IPS-15b (cell line): ENCODE results near the gene NRDE2.

ENCODE experiments used
- H3K27me3 ChIP-seq: one replicate; pipeline ENCODE4 v1.6.1; 2013; ENCODE audit warnings: low read length; ENCODE audit not compliant: control insufficient read depth, insufficient read depth
- H3K36me3 ChIP-seq: one replicate; pipeline ENCODE4 v1.6.1; 2013; ENCODE audit warnings: low read length; ENCODE audit not compliant: control insufficient read depth, insufficient read depth
- H3K4me1 ChIP-seq: one replicate; pipeline ENCODE4 v1.6.1; 2013; ENCODE audit warnings: mild to moderate bottlenecking, low read length; ENCODE audit not compliant: control insufficient read depth, insufficient read depth
- H3K4me3 ChIP-seq: one replicate; pipeline ENCODE4 v1.5.1; 2013; ENCODE audit warnings: low read depth, low read length
- H3K9ac ChIP-seq: one replicate; pipeline ENCODE4 v1.6.1; 2013; ENCODE audit warnings: low read depth, mild to moderate bottlenecking, low read length
- H3K9me3 ChIP-seq: one replicate; pipeline ENCODE4 v1.6.1; 2013; ENCODE audit warnings: mild to moderate bottlenecking, low read length; ENCODE audit not compliant: control insufficient read depth, insufficient read depth

The NRDE2 gene

GRCh38 chr14:90336985-90337384 is 5.2 kb upstream of the NRDE2 start:
- peaks cover 5% of the 10 kb centered on the region for H3K27me3 ChIP-seq
- no peaks in the 10 kb centered on the region for H3K9me3 ChIP-seq
- H3K4me1 ChIP-seq, result no peaks in the 10 kb centered on the region
- H3K36me3 ChIP-seq, result no peaks in the 10 kb centered on the region
- H3K4me3 ChIP-seq, result no peak overlapping the region
- H3K9ac ChIP-seq, result no peak overlapping the region

DNA sequence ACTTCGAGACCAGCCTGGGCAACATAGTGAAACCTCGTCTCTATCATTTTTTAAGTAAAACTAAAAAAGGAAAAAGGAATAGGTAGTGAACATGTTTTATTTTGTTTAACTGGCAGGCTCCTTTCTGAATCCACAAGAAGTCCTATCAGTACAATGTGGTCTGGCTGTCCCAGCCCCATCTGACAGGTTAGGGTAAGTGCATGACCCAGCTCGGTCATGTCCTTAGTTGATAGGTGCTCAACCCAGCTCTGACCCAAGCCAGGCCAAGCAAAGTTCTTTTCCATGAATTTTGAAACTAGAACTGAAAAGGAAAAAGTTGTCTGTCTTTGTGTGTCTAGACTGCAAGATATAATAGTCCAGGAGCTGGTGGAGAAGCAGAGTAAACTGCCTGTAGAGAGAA is 4.7 kb upstream of the NRDE2 start:
- Histone ChIP-seq H3K4me1 (no peaks in the 10 kb centered on the region), H3K36me3 (no peaks in the 10 kb centered on the region), H3K27me3 (peaks cover 5% of the 10 kb centered on the region), H3K9me3 (no peaks in the 10 kb centered on the region), H3K4me3 (no peak overlapping the region), H3K9ac (no peak overlapping the region)

- H3K4me1 ChIP-seq, result no peaks in the 10 kb centered on the region
- H3K27me3 ChIP-seq, result peaks cover 5% of the 10 kb centered on the region
- H3K36me3 ChIP-seq, result no peaks in the 10 kb centered on the region
- H3K4me3 ChIP-seq, result peak overlapping the region; percentile 52
- H3K9me3 ChIP-seq, result no peaks in the 10 kb centered on the region
- H3K9ac ChIP-seq, result no peak overlapping the region
Observed at GRCh38 chr14:90332271-90332584, 487 bp upstream of the NRDE2 start.

GRCh38 chr14:90330203-90331196 is 1.2 kb downstream of the NRDE2 start:
- Histone ChIP-seq H3K36me3 (no peaks in the 10 kb centered on the region), H3K27me3 (peaks cover 5% of the 10 kb centered on the region), H3K4me1 (no peaks in the 10 kb centered on the region), H3K4me3 (peak overlapping the region; percentile 96), H3K9ac (peak overlapping the region; percentile 89), H3K9me3 (no peaks in the 10 kb centered on the region)

- Histone ChIP-seq H3K9me3 (no peaks in the 10 kb centered on the region), H3K4me3 (no peak overlapping the region), H3K27me3 (no peaks in the 10 kb centered on the region), H3K36me3 (no peaks in the 10 kb centered on the region), H3K4me1 (no peaks in the 10 kb centered on the region), H3K9ac (no peak overlapping the region)
Observed at GRCh38 chr14:90321891-90322290, 9.8 kb downstream of the NRDE2 start.

- Histone ChIP-seq H3K9me3 (no peaks in the 10 kb centered on the region), H3K27me3 (no peaks in the 10 kb centered on the region), H3K36me3 (no peaks in the 10 kb centered on the region), H3K4me3 (no peak overlapping the region), H3K9ac (no peak overlapping the region), H3K4me1 (no peaks in the 10 kb centered on the region)
Observed at GRCh38 chr14:90319634-90320541, 11.9 kb downstream of the NRDE2 start.

GRCh38 chr14:90319173-90319572 is 12.6 kb downstream of the NRDE2 start:
- Histone ChIP-seq H3K9ac (no peak overlapping the region), H3K36me3 (no peaks in the 10 kb centered on the region)

GRCh38 chr14:90318016-90318415 is 13.7 kb downstream of the NRDE2 start:
- Histone ChIP-seq H3K9ac (no peak overlapping the region), H3K4me3 (no peak overlapping the region), H3K4me1 (no peaks in the 10 kb centered on the region), H3K9me3 (no peaks in the 10 kb centered on the region), H3K27me3 (no peaks in the 10 kb centered on the region), H3K36me3 (no peaks in the 10 kb centered on the region)

More at GRCh38 chr14:90319173-90319572, 12.6 kb downstream of the NRDE2 start:
- H3K27me3 ChIP-seq, result no peaks in the 10 kb centered on the region
- H3K4me3 ChIP-seq, result no peak overlapping the region
- H3K9me3 ChIP-seq, result no peaks in the 10 kb centered on the region
- H3K4me1 ChIP-seq, result no peaks in the 10 kb centered on the region

DNA sequence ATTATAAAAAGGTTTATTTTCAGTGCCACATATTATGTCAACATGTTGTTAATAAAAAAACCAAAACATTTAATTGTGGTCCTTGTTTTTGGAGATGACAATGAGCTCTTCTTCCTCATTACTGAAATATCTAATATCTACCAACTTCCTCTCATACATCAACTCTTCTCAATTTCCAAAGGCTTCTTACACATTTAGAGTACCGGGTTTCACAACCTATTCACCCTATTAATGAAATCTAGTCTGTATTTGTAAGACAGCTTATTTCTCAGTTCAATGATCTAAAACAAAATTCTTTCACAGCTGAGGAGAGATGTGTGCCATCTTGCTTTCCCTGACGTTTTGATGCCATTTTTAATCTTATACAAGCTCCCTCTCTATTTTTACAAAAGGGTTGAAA is 14.5 kb downstream of the NRDE2 start:
- Histone ChIP-seq H3K4me3 (no peak overlapping the region), H3K36me3 (no peaks in the 10 kb centered on the region), H3K9me3 (no peaks in the 10 kb centered on the region), H3K9ac (no peak overlapping the region), H3K27me3 (no peaks in the 10 kb centered on the region), H3K4me1 (no peaks in the 10 kb centered on the region)

- H3K27me3 ChIP-seq, result no peaks in the 10 kb centered on the region
- no peak overlapping the region for H3K4me3 ChIP-seq
- H3K4me1 ChIP-seq, result peaks cover 19% of the 10 kb centered on the region
- no peak overlapping the region for H3K9ac ChIP-seq
- no peaks in the 10 kb centered on the region for H3K9me3 ChIP-seq
- no peaks in the 10 kb centered on the region for H3K36me3 ChIP-seq
Observed at GRCh38 chr14:90308561-90308960, 23.2 kb downstream of the NRDE2 start.

DNA sequence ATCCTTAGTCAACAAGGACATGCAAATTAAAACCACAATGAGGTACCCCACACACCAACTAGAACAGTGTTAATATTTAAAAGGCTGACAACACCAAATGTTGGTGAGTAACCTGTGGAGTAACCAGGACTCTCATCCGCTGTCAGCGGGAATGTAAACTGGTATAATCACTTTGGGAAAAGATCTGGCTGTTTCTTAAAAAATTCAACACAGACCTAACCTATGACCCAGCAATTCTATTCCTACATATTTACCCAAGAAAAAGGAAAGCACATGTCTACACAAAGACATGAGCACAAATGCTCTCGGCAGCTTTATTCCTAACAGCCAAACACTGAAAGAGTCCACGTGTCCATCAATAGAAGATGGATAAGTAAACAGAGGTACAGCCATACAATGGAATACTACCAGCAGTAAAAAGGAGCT is 26.6 kb downstream of the NRDE2 start:
- Histone ChIP-seq H3K36me3 (no peaks in the 10 kb centered on the region), H3K4me3 (no peak overlapping the region), H3K27me3 (no peaks in the 10 kb centered on the region), H3K9me3 (no peaks in the 10 kb centered on the region), H3K9ac (no peak overlapping the region), H3K4me1 (peaks cover 35% of the 10 kb centered on the region)
